SK-N-SH (cell line): ENCODE data around the gene WWOX. TPM values are rescaled to one million over a fixed set of nuclear protein-coding genes. Genes with fewer than 3 reads are reported as not detected.

ENCODE experiments used
- CTCF ChIA-PET: fragments of 300-600, 350-600 bp; formaldehyde crosslinking; extraction: SDS; loops from one replicate; lab custom pipeline; 2021; lab: Yijun Ruan, JAX
- POLR2A ChIA-PET: fragments of 350-600 bp; sonication (Branson Sonifier 250); formaldehyde crosslinking; extraction: SDS; loops from one replicate; lab custom pipeline; 2020; ENCODE audit warnings: antibody characterized with exemption, inconsistent platforms; lab: Yijun Ruan, JAX
- DNase-seq: peaks from one replicate; pipeline ENCODE4 v3.0.0; 2012
- H2AFZ ChIP-seq: fragments of 200-600 bp; sonication (generic); 2 replicates; pipeline ENCODE4 v1.8.1; 2016; ENCODE audit warnings: antibody characterized with exemption, mild to moderate bottlenecking, low read depth
- H3F3A ChIP-seq: fragments of 200-600 bp; sonication (generic); replicated peaks from 2 replicates; pipeline ENCODE3; 2016; ENCODE audit warnings: antibody characterized with exemption, mild to moderate bottlenecking; ENCODE audit not compliant: insufficient read depth
- H3K27ac ChIP-seq, 2 experiments: fragments of 200-500 bp in 1 of 2; fragments of 200-600 bp in 1 of 2; sonication (Bioruptor generic) in 1 of 2; sonication (generic), shearing (Covaris generic) in 1 of 2; 2 replicates each; pipeline versions ENCODE4 v1.5.1 to v1.6.1; 2014 to 2016; ENCODE audit warnings: low read depth in 2 of 2, inconsistent platforms in 1 of 2, low read length in 1 of 2, mild to moderate bottlenecking in 1 of 2, mixed read lengths in 1 of 2
- H3K27me3 ChIP-seq: fragments of 200-600 bp; sonication (generic), shearing (Covaris generic); 2 replicates; pipeline ENCODE4 v1.6.1; 2016; ENCODE audit warnings: mixed run types; ENCODE audit not compliant: insufficient read depth
- H3K36me3 ChIP-seq, 2 experiments: fragments of 200-500 bp in 1 of 2; fragments of 200-600 bp in 1 of 2; sonication (Bioruptor generic) in 1 of 2; sonication (generic) in 1 of 2; replicated peaks in 1 of 2; 2 replicates each; pipeline versions ENCODE3 to v1.5.1; 2014 to 2016; ENCODE audit warnings: low read length in 1 of 2, mild to moderate bottlenecking in 1 of 2; ENCODE audit not compliant: insufficient read depth in 2 of 2, control insufficient read depth in 1 of 2
- H3K4me1 ChIP-seq, 2 experiments: fragments of 200-500 bp in 1 of 2; fragments of 200-600 bp in 1 of 2; sonication (Bioruptor generic) in 1 of 2; sonication (generic), shearing (Covaris generic) in 1 of 2; 2 replicates each; pipeline versions ENCODE4 v1.5.1 to v1.6.1; 2014 to 2016; ENCODE audit warnings: low read depth in 1 of 2, low read length in 1 of 2, mixed run types in 1 of 2; ENCODE audit not compliant: insufficient read depth in 2 of 2, control insufficient read depth in 1 of 2
- H3K4me2 ChIP-seq: fragments of 200-600 bp; sonication (generic), shearing (Covaris generic); 2 replicates; pipeline ENCODE4 v1.6.1; 2017; ENCODE audit warnings: mixed run types
- H3K4me3 ChIP-seq, 2 experiments: fragments of 200-500 bp in 1 of 2; fragments of 200-600 bp in 1 of 2; sonication (Bioruptor generic) in 1 of 2; sonication (generic), shearing (Covaris generic) in 1 of 2; 2 replicates each; pipeline versions ENCODE4 v1.5.1 to v1.8.1; 2014 to 2016; ENCODE audit warnings: low read depth in 2 of 2, inconsistent platforms in 1 of 2, low read length in 1 of 2, mild to moderate bottlenecking in 1 of 2, mixed read lengths in 1 of 2, moderate library complexity in 1 of 2
- H3K79me2 ChIP-seq: fragments of 200-600 bp; sonication (generic); 2 replicates; pipeline ENCODE4 v1.8.1; 2017; ENCODE audit warnings: mild to moderate bottlenecking; ENCODE audit not compliant: insufficient read depth
- H3K9ac ChIP-seq: fragments of 200-600 bp; sonication (generic); 2 replicates; pipeline ENCODE4 v1.6.1; 2017; ENCODE audit warnings: mixed run types
- H3K9me2 ChIP-seq: fragments of 200-600 bp; sonication (generic); 2 replicates; pipeline ENCODE4 v1.6.1; 2017; ENCODE audit warnings: mixed run types
- H3K9me3 ChIP-seq: fragments of 200-600 bp; sonication (generic); 2 replicates; pipeline ENCODE4 v1.6.1; 2017; ENCODE audit warnings: mixed run types, mild to moderate bottlenecking, moderate library complexity
- H4K20me1 ChIP-seq: fragments of 200-600 bp; sonication (generic); 2 replicates; pipeline ENCODE4 v1.6.1; 2017; ENCODE audit warnings: mild to moderate bottlenecking, mixed run types; ENCODE audit not compliant: insufficient read depth
- CHD2 ChIP-seq: fragments of 150-350 bp; IDR thresholded peaks from 2 replicates; pipeline ENCODE4 v1.6.1; 2018; ENCODE audit warnings: low read length; ENCODE audit not compliant: partially characterized antibody
- CTCF ChIP-seq: fragments of 200-600 bp; sonication (generic); IDR thresholded peaks from 2 replicates; pipeline ENCODE4 v1.6.1; 2017; ENCODE audit warnings: antibody characterized with exemption, mild to moderate bottlenecking, moderate library complexity
- ELF1 ChIP-seq: IDR thresholded peaks from 2 replicates; pipeline ENCODE4 v1.4.0; 2012
- EP300 ChIP-seq, 2 experiments: IDR thresholded peaks; 2 replicates each; pipeline versions ENCODE4 v1.4.0 to v1.6.1; 2012; ENCODE audit warnings: borderline replicate concordance in 1 of 2, low read depth in 1 of 2, low read length in 1 of 2
- GATA2 ChIP-seq: sonication (generic); formaldehyde crosslinking; IDR thresholded peaks from 2 replicates; pipeline ENCODE4 v1.5.0; 2020; ENCODE audit warnings: mild to moderate bottlenecking, missing genetic modification reagents
- IRF3 ChIP-seq: fragments of 150-350 bp; IDR thresholded peaks from 2 replicates; pipeline ENCODE4 v1.6.1; 2016; ENCODE audit warnings: mild to moderate bottlenecking, low read depth, low read length
- MXI1 ChIP-seq: IDR thresholded peaks from 2 replicates; pipeline ENCODE4 v1.6.1; 2012; ENCODE audit warnings: mild to moderate bottlenecking, low read depth, low read length, improper control_type of control experiment
- NRF1 ChIP-seq: IDR thresholded peaks from 2 replicates; pipeline ENCODE4 v1.6.1; 2012; ENCODE audit warnings: low read depth, mild to moderate bottlenecking, low read length
- POLR2AphosphoS5 ChIP-seq: IDR thresholded peaks from 2 replicates; pipeline ENCODE4 v1.6.1; 2012; ENCODE audit warnings: low read depth, low read length
- RAD21 ChIP-seq: IDR thresholded peaks from 2 replicates; pipeline ENCODE4 v1.6.1; 2012; ENCODE audit warnings: mild to moderate bottlenecking, low read length
- SIN3A ChIP-seq: IDR thresholded peaks from 2 replicates; pipeline ENCODE4 v1.6.1; 2012; ENCODE audit warnings: low read depth, mild to moderate bottlenecking, low read length, moderate library complexity, borderline replicate concordance
- TAF1 ChIP-seq: IDR thresholded peaks from 2 replicates; pipeline ENCODE4 v1.6.1; 2012; ENCODE audit warnings: low read depth, mild to moderate bottlenecking, low read length, moderate library complexity, borderline replicate concordance
- USF1 ChIP-seq: IDR thresholded peaks from 2 replicates; pipeline ENCODE4 v1.4.0; 2012; ENCODE audit warnings: low read depth, borderline replicate concordance
- ZBTB33 ChIP-seq: IDR thresholded peaks from 2 replicates; pipeline ENCODE4 v1.4.0; 2012; ENCODE audit warnings: low read depth, borderline replicate concordance
- WGBS: methylation state at CpG from one replicate; pipeline ENCODE4 v1.1.6; 2017; ENCODE audit warnings: low lambda C conversion rate; 5-methylcytosine and 5-hydroxymethylcytosine counted together
- polyA plus RNA-seq, 3 experiments: library from polyadenylated mRNA; depleted of rRNA; stranded (reverse); fragments of >200 nt; gene quantifications; 2 replicates each; pipeline ENCODE4 v1.2.3, GENCODE V29; 2012
- TF ChIP-seq, protein P1 (sequence below): IDR thresholded peaks from 2 replicates; pipeline ENCODE4; 2012

The WWOX gene
- polyA plus RNA-seq, 1 of the 3 experiments (the other 2 are of a cell fraction), result 10.8 TPM

GRCh38 chr16:78890373-78890895, 791.0 kb downstream of the WWOX start (continued):
- TF ChIP-seq USF1 (no peak), ELF1 (no peak)

- CTCF ChIA-PET, result interaction anchor here (0.7 to 1.0 kb wide), 2 partner anchors 11 to 72 kb away, joined by 3 read pairs; no protein-coding TSS in a partner anchor
- no peaks in the 10 kb centered on the region for H3K9me2 ChIP-seq
- no peak overlapping the region for H3K4me2 ChIP-seq
- H3K27ac ChIP-seq, result no peak overlapping the region
- no peaks in the 10 kb centered on the region for H3K36me3 ChIP-seq
- H3K9ac ChIP-seq, result no peak overlapping the region
- H3K27me3 ChIP-seq, result no peaks in the 10 kb centered on the region
- H2AFZ ChIP-seq, result no peak overlapping the region
- no peak for DNase-seq
- no peaks in the 10 kb centered on the region for H4K20me1 ChIP-seq
- no peaks in the 10 kb centered on the region for H3F3A ChIP-seq
- WGBS, result 47% methylated on average over 5 of the region's 5 CpGs
- POLR2A ChIA-PET, result no interaction called here
- no peak for TF ChIP-seq POLR2AphosphoS5
- no peak for TF ChIP-seq TAF1
- no peak for TF ChIP-seq ZBTB33
- TF ChIP-seq, protein P1, sequence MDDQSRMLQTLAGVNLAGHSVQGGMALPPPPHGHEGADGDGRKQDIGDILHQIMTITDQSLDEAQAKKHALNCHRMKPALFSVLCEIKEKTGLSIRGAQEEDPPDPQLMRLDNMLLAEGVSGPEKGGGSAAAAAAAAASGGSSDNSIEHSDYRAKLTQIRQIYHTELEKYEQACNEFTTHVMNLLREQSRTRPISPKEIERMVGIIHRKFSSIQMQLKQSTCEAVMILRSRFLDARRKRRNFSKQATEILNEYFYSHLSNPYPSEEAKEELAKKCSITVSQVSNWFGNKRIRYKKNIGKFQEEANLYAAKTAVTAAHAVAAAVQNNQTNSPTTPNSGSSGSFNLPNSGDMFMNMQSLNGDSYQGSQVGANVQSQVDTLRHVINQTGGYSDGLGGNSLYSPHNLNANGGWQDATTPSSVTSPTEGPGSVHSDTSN, result no peak
- no peak for TF ChIP-seq SIN3A
- no peak for TF ChIP-seq NRF1
- TF ChIP-seq RAD21, result no peak
- no peak for TF ChIP-seq MXI1
- no peak for TF ChIP-seq GATA2 (CRISPR knock-in tag)
- TF ChIP-seq EP300 (IDR thresholded peaks at IDR 0.05; ENCODE audit: borderline replicate concordance in 1 of 2, low read depth in 1 of 2, low read length in 1 of 2), result no peak
- no peak for TF ChIP-seq CHD2
- no peak for TF ChIP-seq IRF3
- TF ChIP-seq CTCF, result no peak
- no peaks in the 10 kb centered on the region for H3K79me2 ChIP-seq
- H3K9me3 ChIP-seq, result peaks cover under 1% of the 10 kb centered on the region; the same call in 1 of the 2 replicates
- H3K4me1 ChIP-seq, result no peaks in the 10 kb centered on the region
- H3K4me3 ChIP-seq, result no peak overlapping the region
Measured at GRCh38 chr16:78892951-78893733, 793.7 kb downstream of the WWOX start.
